H1 (cell line): ENCODE results near the gene RNASE7. TPM values are rescaled to one million over a fixed set of nuclear protein-coding genes. Genes with fewer than 3 reads are reported as not detected.

Source experiments
- CTCF ChIA-PET: fragments of 300-600 bp; sonication (Branson Sonifier 250); formaldehyde crosslinking; loops from one replicate; lab custom pipeline; 2021; ENCODE audit not compliant: partially characterized antibody; lab: Charles Lee
- POLR2A ChIA-PET: fragments of 300-600 bp; sonication (Branson Sonifier 250); formaldehyde crosslinking; loops from one replicate; lab custom pipeline; 2021; ENCODE audit warnings: inconsistent platforms; ENCODE audit not compliant: partially characterized antibody; lab: Charles Lee
- DNase-seq, 2 experiments: peaks; one replicate each; pipeline versions ENCODE4 v3.0.0 to v3.0.0-alpha.2; 2010 to 2022; ENCODE audit warnings: low spot score in 2 of 2, low read depth in 1 of 2, mixed read lengths in 1 of 2
- FAIRE-seq: peaks from 2 replicates; lab custom pipeline; 2011; peaks lifted over from hg19 to GRCh38; lab: Jason Lieb, UNC
- H2AFZ ChIP-seq: 2 replicates; pipeline ENCODE4 v1.8.1; 2012; ENCODE audit warnings: low read length, inconsistent platforms
- H2AK5ac ChIP-seq: 2 replicates; pipeline ENCODE4 v1.6.1; 2013; ENCODE audit warnings: low read depth, low read length
- H2BK120ac ChIP-seq: replicated peaks from 2 replicates; pipeline ENCODE3; 2013; ENCODE audit warnings: low read depth, low read length, inconsistent platforms
- H2BK12ac ChIP-seq: 2 replicates; pipeline ENCODE4 v1.6.1; 2013; ENCODE audit warnings: low read depth, low read length
- H2BK15ac ChIP-seq: 2 replicates; pipeline ENCODE4 v1.6.1; 2013; ENCODE audit warnings: low read length
- H2BK20ac ChIP-seq: 2 replicates; pipeline ENCODE4 v1.6.1; 2013; ENCODE audit warnings: low read length
- H2BK5ac ChIP-seq: 2 replicates; pipeline ENCODE4 v1.6.1; 2013; ENCODE audit warnings: low read depth, low read length
- H3K14ac ChIP-seq: 2 replicates; pipeline ENCODE4 v1.6.1; 2013; ENCODE audit warnings: inconsistent platforms; ENCODE audit not compliant: insufficient read length
- H3K18ac ChIP-seq: 2 replicates; pipeline ENCODE4 v1.6.1; 2013; ENCODE audit warnings: low read length; ENCODE audit errors: extremely low read depth
- H3K23ac ChIP-seq: 2 replicates; pipeline ENCODE4 v1.6.1; 2013; ENCODE audit warnings: inconsistent platforms; ENCODE audit not compliant: insufficient read length
- H3K23me2 ChIP-seq: 2 replicates; pipeline ENCODE4 v1.6.1; 2013; ENCODE audit warnings: low read depth, low read length
- H3K27ac ChIP-seq: 2 replicates; pipeline ENCODE4 v1.6.1; 2011; ENCODE audit warnings: low read depth, low read length, inconsistent platforms
- H3K27me3 ChIP-seq, 4 experiments: replicated peaks in 1 of 4; 1 replicate in 1 of 4; 2 replicates in 3 of 4; pipeline versions ENCODE4 v1.6.1 to v1.8.1; 2011 to 2013; ENCODE audit warnings: low read length in 3 of 4, mild to moderate bottlenecking in 3 of 4, inconsistent platforms in 2 of 4, mixed read lengths in 2 of 4, moderate library complexity in 1 of 4; ENCODE audit not compliant: control insufficient read depth in 3 of 4, insufficient read depth in 3 of 4; ENCODE audit errors: extremely low read depth in 1 of 4
- H3K36me3 ChIP-seq, 4 experiments: 2 replicates each; pipeline versions ENCODE4 v1.6.1 to v1.8.1; 2011 to 2013; ENCODE audit warnings: mild to moderate bottlenecking in 4 of 4, low read length in 3 of 4, moderate library complexity in 2 of 4, control low read depth in 1 of 4, inconsistent platforms in 1 of 4; ENCODE audit not compliant: insufficient read depth in 4 of 4, control insufficient read depth in 2 of 4
- H3K4ac ChIP-seq: replicated peaks from 2 replicates; pipeline ENCODE3; 2013; ENCODE audit warnings: low read length, low read depth, mixed read lengths, inconsistent platforms; ENCODE audit not compliant: insufficient read length
- H3K4me1 ChIP-seq, 4 experiments: replicated peaks in 1 of 4; 1 replicate in 1 of 4; 2 replicates in 3 of 4; pipeline versions ENCODE4 v1.6.1 to v1.8.1; 2011 to 2013; ENCODE audit warnings: low read length in 3 of 4, inconsistent platforms in 2 of 4, mixed read lengths in 1 of 4; ENCODE audit not compliant: insufficient read depth in 4 of 4, control insufficient read depth in 3 of 4
- H3K4me2 ChIP-seq, 2 experiments: 2 replicates each; pipeline versions ENCODE4 v1.6.1 to v1.8.1; 2011 to 2013; ENCODE audit warnings: low read depth in 2 of 2, low read length in 2 of 2, control low read depth in 1 of 2, inconsistent platforms in 1 of 2, mild to moderate bottlenecking in 1 of 2; ENCODE audit not compliant: insufficient read depth in 1 of 2
- H3K4me3 ChIP-seq, 4 experiments: fragments of 200-600, 300-600 bp in 1 of 4; sonication (generic), shearing (Covaris generic), sonication (Bioruptor Twin) in 1 of 4; 2 replicates each; pipeline versions ENCODE4 v1.5.1 to v1.8.1; 2011 to 2016; ENCODE audit warnings: low read length in 4 of 4, low read depth in 3 of 4, control low read depth in 2 of 4, inconsistent platforms in 2 of 4, mild to moderate bottlenecking in 2 of 4, mixed read lengths in 1 of 4, moderate library complexity in 1 of 4; ENCODE audit not compliant: insufficient read depth in 2 of 4; ENCODE audit errors: extremely low read depth in 1 of 4
- H3K56ac ChIP-seq: replicated peaks from 2 replicates; pipeline ENCODE3; 2013; ENCODE audit warnings: low read depth, mild to moderate bottlenecking, mixed read lengths, low read length, inconsistent platforms; ENCODE audit not compliant: insufficient read length
- H3K79me1 ChIP-seq: 2 replicates; pipeline ENCODE4 v1.6.1; 2013; ENCODE audit warnings: low read depth, low read length, control low read depth
- H3K79me2 ChIP-seq, 2 experiments: 2 replicates each; pipeline versions ENCODE4 v1.6.1 to v1.8.1; 2012 to 2013; ENCODE audit warnings: low read length in 2 of 2, mild to moderate bottlenecking in 2 of 2, inconsistent platforms in 1 of 2; ENCODE audit not compliant: insufficient read depth in 2 of 2, control insufficient read depth in 1 of 2
- H3K9ac ChIP-seq, 4 experiments: replicated peaks in 1 of 4; 1 replicate in 1 of 4; 2 replicates in 3 of 4; pipeline versions ENCODE4 v1.6.1 to v1.8.1; 2011 to 2013; ENCODE audit warnings: low read depth in 3 of 4, low read length in 3 of 4, control low read depth in 2 of 4, mild to moderate bottlenecking in 2 of 4, moderate library complexity in 2 of 4, inconsistent platforms in 1 of 4; ENCODE audit errors: extremely low read depth in 1 of 4
- H3K9me3 ChIP-seq, 2 experiments: 2 replicates each; pipeline versions ENCODE4 v1.6.1 to v1.8.1; 2012 to 2013; ENCODE audit warnings: mild to moderate bottlenecking in 2 of 2, moderate library complexity in 2 of 2, control low read depth in 1 of 2, inconsistent platforms in 1 of 2, low read depth in 1 of 2, low read length in 1 of 2, mixed read lengths in 1 of 2; ENCODE audit not compliant: insufficient read depth in 2 of 2
- H4K20me1 ChIP-seq, 2 experiments: replicated peaks in 1 of 2; 2 replicates each; pipeline versions ENCODE3 to v1.8.1; 2011 to 2013; ENCODE audit warnings: inconsistent platforms in 2 of 2, low read length in 2 of 2, mild to moderate bottlenecking in 1 of 2; ENCODE audit not compliant: insufficient read depth in 2 of 2, control insufficient read depth in 1 of 2
- H4K5ac ChIP-seq: 2 replicates; pipeline ENCODE4 v1.6.1; 2013; ENCODE audit warnings: low read length, low read depth, mixed read lengths, inconsistent platforms; ENCODE audit not compliant: insufficient read length
- H4K8ac ChIP-seq: 2 replicates; pipeline ENCODE4 v1.8.0; 2013; ENCODE audit warnings: mild to moderate bottlenecking, moderate library complexity, low read length, inconsistent platforms; ENCODE audit not compliant: insufficient read depth; ENCODE audit errors: extremely low read depth
- H4K91ac ChIP-seq: replicated peaks from 2 replicates; pipeline ENCODE3; 2013; ENCODE audit warnings: low read length, mixed read lengths, inconsistent platforms; ENCODE audit not compliant: insufficient read length
- CEBPB ChIP-seq: IDR thresholded peaks from 2 replicates; pipeline ENCODE4 v1.6.1; 2012; ENCODE audit warnings: low read depth, low read length
- MAFK ChIP-seq: IDR thresholded peaks from 2 replicates; pipeline ENCODE4 v1.6.1; 2012; ENCODE audit warnings: low read depth, mild to moderate bottlenecking, improper control_type of control experiment, low read length
- WGBS, 2 experiments: shearing (Covaris generic) in 1 of 2; methylation state at CpG; one replicate each; pipeline versions ENCODE4 v1.1.6 to v1.1.7; 2013 to 2015; ENCODE audit warnings: low lambda C conversion rate in 2 of 2, mixed read lengths in 2 of 2, inconsistent platforms in 1 of 2, low coverage in 1 of 2, missing lambda C conversion rate in 1 of 2; ENCODE audit not compliant: insufficient replicate concordance in 2 of 2, insufficient coverage in 1 of 2, insufficient read length in 1 of 2; ENCODE audit errors: extremely low coverage in 1 of 2, missing lambda C conversion rate in 1 of 2; 5-methylcytosine and 5-hydroxymethylcytosine counted together
- polyA plus RNA-seq, 7 experiments: library from polyadenylated mRNA; depleted of rRNA in 3 of 7; stranded (reverse) in 5 of 7; unstranded in 2 of 7; fragments of >200 nt in 5 of 7; fragments of 200-250 nt in 2 of 7; gene quantifications; 1 replicate in 5 of 7; 2 replicates in 1 of 7; 4 replicates in 1 of 7; pipeline versions ENCODE4 v1.2.1 to v1.2.3, GENCODE V29; 2011 to 2013; ENCODE audit warnings: missing spikeins in 2 of 7, mixed read lengths in 2 of 7
- total RNA-seq: library from RNA; stranded (reverse); fragmentation: NEBNext Ultra II Directional; extraction: Animal tissue kit (Norgen Biotek cat#: 25700); gene quantifications from 2 replicates; pipeline ENCODE4 v1.2.1, GENCODE V29; 2021

The RNASE7 gene
- total and polyA plus RNA-seq, 2 of the 8 experiments (the other 6 are each of a cell fraction or from before 2014, with no cell fraction given): not detected

GRCh38 chr14:21043974-21044618, 1.9 kb downstream of the RNASE7 start:
- no peak overlapping the region for H3K9ac ChIP-seq
- no peak overlapping the region for H4K5ac ChIP-seq
- H3K4ac ChIP-seq: no peak overlapping the region
- no peaks in the 10 kb centered on the region for H3K79me2 ChIP-seq
- no peak overlapping the region for H3K23ac ChIP-seq
- no peak overlapping the region for H2BK120ac ChIP-seq
- no peak overlapping the region for H2BK12ac ChIP-seq
- H3K27ac ChIP-seq: no peak overlapping the region
- DNase-seq (no peak), FAIRE-seq (no peak)
- POLR2A ChIA-PET: interaction anchor here (0.8 to 1.6 kb wide), 3 partner anchors 9 to 29 kb away, joined by 3 to 4 read pairs (median 3); no protein-coding TSS in a partner anchor
- H4K91ac ChIP-seq: no peak overlapping the region
- 92% methylated on average over 6 of the region's 6 CpGs; no CpG with 5 or more reads in 1 of the 2 experiments for WGBS, 2 experiments
- H3K36me3 ChIP-seq: no peaks in the 10 kb centered on the region
- H3K14ac ChIP-seq: no peak overlapping the region
- H4K8ac ChIP-seq: no peak overlapping the region
- H2AK5ac ChIP-seq: no peak overlapping the region
- no peak overlapping the region for H2BK5ac ChIP-seq
- H2AFZ ChIP-seq: no peak overlapping the region
- no peak for TF ChIP-seq MAFK
- peak; percentile 55 for TF ChIP-seq CEBPB
- H3K4me2 ChIP-seq: no peak overlapping the region
- H3K79me1 ChIP-seq: no peaks in the 10 kb centered on the region
- no peak overlapping the region for H3K4me3 ChIP-seq
- no peaks in the 10 kb centered on the region for H4K20me1 ChIP-seq
- H3K56ac ChIP-seq: no peak overlapping the region
- H3K23me2 ChIP-seq: 0 out of 2 replicates have a peak, but pooled peaks cover under 1% of the 10 kb centered on the region
- H3K4me1 ChIP-seq: peaks cover 6 to 8% (median 7%) of the 10 kb centered on the region in 4 experiments; a peak in 6 of 7 replicates
- CTCF ChIA-PET: interaction anchor here (0.7 to 7.2 kb wide), 13 partner anchors 8 to 73 kb away, joined by 3 to 371 read pairs (median 4); partner anchors contain the start of gene NDRG2
- H2BK15ac ChIP-seq: no peak overlapping the region
- no peaks in the 10 kb centered on the region for H3K9me3 ChIP-seq
- H3K27me3 ChIP-seq: peaks cover 0 to 3% (median 0%) of the 10 kb centered on the region in 4 experiments; a peak in 1 of 7 replicates
- no peak overlapping the region for H2BK20ac ChIP-seq
- H3K18ac ChIP-seq: no peak overlapping the region
